DMS53 (cell line): ENCODE data around the gene CNGA2.
A peak's percentile ranks its signal among the peaks of the same experiment; 100 is the strongest.

ENCODE experiments used
- DNase-seq: peaks from one replicate; lab custom pipeline; 2025; lab: John Stamatoyannopoulos, UW

The CNGA2 gene

GRCh38 chrX:151753313-151754046 is 18.9 kb downstream of the CNGA2 start:
- peak; percentile 59 for DNase-seq

DNA sequence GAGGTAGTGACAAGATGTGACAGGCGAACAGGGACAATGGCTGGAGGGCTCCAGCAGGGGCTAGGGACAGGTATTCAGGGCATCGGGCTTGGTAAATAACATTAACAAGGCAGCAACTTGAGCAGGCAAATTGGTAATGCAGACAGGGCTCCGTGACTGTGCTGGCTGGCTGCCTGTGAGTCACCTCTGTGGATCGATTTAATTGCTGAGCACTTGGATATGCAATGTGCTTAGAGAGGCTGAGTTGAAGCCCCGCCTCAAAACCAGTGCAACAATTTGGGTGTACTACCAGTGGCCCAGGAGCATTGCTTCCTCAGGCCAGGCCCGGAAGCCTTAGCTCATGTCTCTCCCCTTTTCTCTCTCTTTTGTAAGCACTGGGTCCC is 19.5 kb downstream of the CNGA2 start:
- no peak for DNase-seq

DNA sequence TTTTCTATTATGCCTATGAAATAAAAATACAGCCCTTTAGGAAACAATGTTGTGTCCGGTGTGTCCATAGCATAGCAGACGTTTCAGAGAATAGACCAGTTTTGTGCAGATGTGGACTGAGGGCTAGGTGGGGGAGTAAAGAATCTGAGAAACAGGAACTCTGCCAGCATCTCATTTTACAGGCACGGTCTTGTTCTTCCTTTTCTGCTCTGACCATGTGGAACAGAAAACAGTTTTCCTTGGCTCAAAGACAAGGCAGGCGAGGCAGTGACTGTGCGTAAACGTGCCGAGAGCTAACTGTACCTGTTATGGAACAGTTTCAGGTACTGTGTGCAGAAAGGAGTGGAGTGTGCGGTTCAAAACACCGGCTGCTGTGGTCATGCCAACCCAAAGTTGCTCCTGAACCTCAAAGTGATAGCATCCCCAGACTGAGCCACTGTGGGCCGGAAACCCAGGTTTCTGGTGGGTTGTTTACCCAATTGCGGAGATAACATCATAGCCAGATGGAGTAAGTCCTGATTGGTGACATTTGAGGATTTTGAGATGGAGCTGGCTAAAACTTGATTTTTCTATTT is 20.2 kb downstream of the CNGA2 start:
- DNase-seq = no peak

- no peak for DNase-seq
These were observed 24.6 kb downstream of the CNGA2 start for GRCh38 chrX:151759041-151759708.

GRCh38 chrX:151762802-151763201 is 28.3 kb downstream of the CNGA2 start:
- DNase-seq = no peak

- no peak for DNase-seq
These were observed 29.2 kb downstream of the CNGA2 start for GRCh38 chrX:151763711-151764110.

GRCh38 chrX:151765026-151765425 is 30.5 kb downstream of the CNGA2 start:
- no peak for DNase-seq

GRCh38 chrX:151771726-151772125 is 37.2 kb downstream of the CNGA2 start:
- no peak for DNase-seq

DNA sequence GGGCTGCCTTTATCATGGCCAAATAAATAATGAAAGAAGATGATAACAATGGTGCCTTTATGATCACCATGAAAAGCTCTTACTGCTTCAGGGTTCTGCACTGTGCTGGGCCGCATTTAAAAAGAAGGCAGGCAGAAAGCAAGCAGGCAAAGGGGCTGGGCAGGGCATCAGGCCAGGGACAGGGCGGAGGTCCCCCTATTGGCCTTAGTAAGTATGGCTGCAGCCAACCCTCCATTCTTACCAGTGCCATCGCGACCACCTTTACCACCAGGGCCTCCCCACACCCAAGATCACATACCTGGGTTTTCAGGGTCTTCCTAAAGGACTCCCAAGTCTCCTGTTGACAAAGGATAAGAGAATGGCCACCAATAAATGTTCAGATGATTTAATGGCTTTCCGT is 38.9 kb downstream of the CNGA2 start:
- no peak for DNase-seq

GRCh38 chrX:151774421-151774820 is 39.9 kb downstream of the CNGA2 start:
- DNase-seq = no peak

- no peak for DNase-seq
These were observed 41.7 kb downstream of the CNGA2 start for GRCh38 chrX:151776181-151776731.

DNA sequence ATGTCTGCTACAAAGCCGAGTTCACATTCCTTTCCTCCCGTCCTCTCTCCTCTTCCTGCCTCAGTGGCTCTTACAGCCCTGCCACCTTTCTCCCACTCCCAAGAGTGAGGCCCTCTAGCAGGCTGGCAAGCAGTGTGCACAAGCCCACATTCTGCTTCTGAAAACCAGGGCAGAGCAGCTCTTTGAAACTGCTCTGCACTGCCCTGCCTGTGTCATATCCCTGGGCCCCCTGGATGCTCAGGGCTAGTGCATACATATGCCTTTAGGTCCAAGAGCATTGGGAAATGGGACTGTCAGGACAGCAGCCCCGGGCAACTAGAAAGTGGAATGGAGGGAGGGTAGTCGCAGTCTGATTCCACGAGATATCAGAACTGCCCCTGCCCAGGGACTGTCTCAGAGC is 42.4 kb downstream of the CNGA2 start:
- DNase-seq = no peak

DNA sequence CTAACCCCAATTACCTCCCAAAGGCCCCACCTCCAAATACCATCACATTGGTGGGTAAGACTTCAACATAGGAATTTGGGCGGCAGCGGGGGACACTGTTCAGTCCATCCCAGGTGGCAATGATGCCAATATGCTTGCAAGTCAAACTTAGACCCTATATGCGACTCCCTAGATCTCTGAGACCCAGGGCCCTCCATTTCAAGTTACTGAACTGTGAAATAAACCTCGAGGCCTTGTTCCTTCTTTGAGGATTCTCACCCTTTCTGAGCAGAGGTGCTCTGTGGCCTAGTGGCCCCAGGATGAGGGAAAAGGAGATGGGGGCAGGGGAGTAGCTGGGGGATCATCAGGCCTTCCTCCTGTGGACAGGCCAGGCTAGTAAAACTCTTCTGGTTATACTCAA is 44.7 kb downstream of the CNGA2 start:
- no peak for DNase-seq

- no peak for DNase-seq
These were observed 46.1 kb downstream of the CNGA2 start for GRCh38 chrX:151780621-151781020.

DNA sequence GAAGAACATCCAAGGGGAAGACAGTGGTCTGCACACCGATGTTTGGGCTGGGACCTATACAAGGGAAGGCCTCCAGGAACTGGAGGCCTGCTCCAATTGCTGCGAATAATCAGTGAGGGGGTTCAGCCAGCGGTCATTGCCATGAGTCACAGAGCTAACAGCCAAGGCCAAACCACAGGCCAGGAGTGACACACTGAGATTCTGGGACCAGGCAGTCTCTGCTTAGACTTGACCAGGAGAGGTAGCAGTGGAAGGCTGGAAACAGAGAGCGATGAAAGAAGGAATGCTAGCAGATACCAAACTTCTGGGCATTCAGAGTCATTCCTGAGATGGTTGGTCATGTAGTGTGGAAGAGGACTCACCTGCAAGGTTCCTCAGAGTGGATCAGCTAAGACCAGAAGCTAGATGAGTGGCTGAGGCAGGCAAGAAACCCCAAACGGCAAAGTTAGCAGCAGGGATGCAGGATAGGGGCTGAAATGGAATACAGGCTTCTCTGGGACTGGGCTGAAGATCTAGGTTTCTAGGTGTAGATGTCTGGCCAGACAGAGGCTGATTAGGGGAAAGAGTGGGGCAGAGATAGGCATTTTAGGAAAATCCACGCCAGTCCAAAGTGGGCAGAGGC is 54.7 kb downstream of the CNGA2 start:
- no peak for DNase-seq

DNA sequence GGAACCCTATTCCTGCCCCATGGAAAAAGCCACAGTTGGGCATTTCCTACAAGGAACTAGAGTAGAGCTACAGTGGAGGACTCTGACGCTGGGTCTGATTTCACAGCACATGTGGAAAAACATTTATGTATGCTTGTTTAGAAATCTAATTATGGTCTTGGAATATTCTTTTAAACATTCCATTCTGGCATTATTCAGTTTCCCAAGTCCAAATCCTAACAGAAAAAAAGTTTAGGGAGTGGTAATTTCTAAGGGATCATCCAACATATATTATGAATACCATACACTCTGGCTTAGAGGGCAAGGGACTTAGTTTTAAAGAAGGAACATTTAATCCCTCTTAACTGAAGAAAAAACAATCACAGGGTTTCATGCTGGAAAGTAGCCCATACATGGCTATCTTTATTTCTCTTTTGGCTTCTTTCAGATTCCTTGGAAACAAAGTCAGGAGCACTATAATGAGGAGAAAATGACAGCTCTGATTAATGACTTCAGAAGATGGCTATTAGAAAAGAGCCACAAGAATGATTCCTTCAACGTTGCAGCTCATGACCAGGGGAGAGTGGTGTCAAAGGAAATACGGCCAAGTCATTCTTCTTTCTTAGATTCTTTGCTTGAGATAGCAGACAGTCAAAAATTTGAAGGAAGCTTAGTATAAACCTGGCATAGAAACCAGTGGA is 56.1 kb downstream of the CNGA2 start:
- no peak for DNase-seq

DNA sequence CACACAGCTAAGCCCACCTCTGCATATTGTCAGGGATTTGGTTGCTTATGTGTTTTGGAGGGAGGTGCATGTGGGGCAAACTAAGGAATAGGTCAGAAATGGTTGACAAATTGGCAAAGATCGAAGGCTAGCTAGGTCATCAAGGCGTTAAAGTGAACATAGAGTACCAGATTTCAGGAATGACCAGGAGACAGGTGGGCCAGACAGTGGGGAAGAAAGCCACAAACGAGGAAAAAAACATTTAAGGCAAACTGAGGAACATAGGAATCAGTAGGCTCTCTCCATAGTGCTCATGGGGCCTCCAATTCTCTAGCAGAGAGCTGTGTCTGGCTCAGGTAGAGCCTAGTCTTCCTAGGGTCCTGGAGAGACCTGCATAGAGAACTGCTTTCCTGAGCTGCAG is 57.4 kb downstream of the CNGA2 start:
- DNase-seq = no peak

DNA sequence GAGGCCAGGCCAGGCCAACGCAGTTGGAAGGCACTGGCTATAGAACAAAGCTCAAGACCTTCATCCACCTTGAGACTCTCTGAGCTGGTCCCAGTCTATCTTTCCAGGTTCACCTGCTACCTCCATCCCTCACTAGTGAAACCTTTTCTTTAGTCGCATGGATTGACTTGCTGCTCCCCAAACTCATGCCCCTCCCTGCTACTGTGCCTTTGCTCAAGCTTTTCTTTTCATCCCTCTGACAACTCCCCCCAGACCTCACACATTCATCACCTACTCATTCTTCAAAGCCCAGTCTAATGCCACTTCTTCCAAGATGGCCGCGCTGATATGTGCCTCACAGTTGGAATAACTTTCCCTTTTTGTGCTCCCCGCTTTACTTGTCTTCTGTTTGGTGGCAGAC is 58.0 kb downstream of the CNGA2 start:
- no peak for DNase-seq

DNA sequence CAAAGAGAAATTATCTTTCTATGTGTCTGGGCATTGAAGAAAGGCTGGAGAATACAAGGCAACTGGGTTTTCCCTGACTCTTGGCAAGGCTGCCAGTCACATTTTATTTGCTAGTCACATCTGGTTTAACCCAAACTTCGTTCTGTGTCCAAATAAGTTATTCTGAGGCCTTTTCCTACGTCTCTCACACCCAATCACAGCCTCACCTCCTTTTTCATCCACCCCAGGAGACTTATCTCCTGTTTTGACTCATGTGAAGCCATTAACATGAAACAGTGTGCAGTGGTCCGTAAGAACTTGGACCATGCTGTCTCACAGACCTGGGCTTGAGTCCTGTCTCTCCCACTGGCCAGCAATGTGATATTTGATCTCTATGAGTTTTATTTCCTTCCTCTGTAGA is 59.3 kb downstream of the CNGA2 start:
- DNase-seq = no peak
